Endometrial microvascular endothelial cells (primary cell): ENCODE measurements around the gene NOTO. TPM values are rescaled to one million over a fixed set of nuclear protein-coding genes. Genes with fewer than 3 reads are reported as not detected.

ENCODE experiments used
- in situ Hi-C: cut with HindIII; loops from 2 replicates; pipeline ENCODE4 v1.10.0; 2017; ENCODE audit warnings: low sequenced_read_pairs, low pct_unique_long_range_greater_than_20kb; ENCODE audit errors: inconsistent ontology term
- total RNA-seq: library from RNA; depleted of rRNA; stranded (reverse); fragments of >200 nt; gene quantifications from one replicate; pipeline ENCODE4 v1.2.3, GENCODE V29; 2015; ENCODE audit errors: inconsistent ontology term

NOTO gene
- total RNA-seq, 1 donor from 2014 or later, result not detected

DNA sequence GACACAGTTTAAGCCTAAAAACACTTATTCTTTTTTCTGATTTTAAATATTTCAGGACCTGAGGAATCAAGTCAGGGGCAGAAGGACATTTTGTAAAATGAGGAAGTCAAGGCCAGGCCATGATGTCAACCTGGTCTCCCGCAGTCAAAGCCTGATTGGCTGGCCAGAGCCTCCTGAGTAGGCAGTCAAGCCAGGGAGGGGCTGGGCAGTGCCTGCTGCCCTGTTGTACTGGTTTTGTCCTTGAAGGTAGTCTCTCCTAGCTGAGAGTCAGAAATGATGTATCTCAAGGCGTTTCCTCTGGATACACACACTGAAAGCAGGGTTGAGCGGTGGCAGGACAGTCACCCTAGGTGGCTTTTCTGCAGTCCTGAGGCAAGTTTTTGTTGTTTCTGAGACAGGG is 51.5 kb downstream of the NOTO start:
- in situ Hi-C loops, result no loop called here

GRCh38 chr2:73254343-73255006 is 52.1 kb downstream of the NOTO start:
- in situ Hi-C loops, result no loop called here

GRCh38 chr2:73255007-73255644 is 52.8 kb downstream of the NOTO start:
- in situ Hi-C loops, result no loop called here

DNA sequence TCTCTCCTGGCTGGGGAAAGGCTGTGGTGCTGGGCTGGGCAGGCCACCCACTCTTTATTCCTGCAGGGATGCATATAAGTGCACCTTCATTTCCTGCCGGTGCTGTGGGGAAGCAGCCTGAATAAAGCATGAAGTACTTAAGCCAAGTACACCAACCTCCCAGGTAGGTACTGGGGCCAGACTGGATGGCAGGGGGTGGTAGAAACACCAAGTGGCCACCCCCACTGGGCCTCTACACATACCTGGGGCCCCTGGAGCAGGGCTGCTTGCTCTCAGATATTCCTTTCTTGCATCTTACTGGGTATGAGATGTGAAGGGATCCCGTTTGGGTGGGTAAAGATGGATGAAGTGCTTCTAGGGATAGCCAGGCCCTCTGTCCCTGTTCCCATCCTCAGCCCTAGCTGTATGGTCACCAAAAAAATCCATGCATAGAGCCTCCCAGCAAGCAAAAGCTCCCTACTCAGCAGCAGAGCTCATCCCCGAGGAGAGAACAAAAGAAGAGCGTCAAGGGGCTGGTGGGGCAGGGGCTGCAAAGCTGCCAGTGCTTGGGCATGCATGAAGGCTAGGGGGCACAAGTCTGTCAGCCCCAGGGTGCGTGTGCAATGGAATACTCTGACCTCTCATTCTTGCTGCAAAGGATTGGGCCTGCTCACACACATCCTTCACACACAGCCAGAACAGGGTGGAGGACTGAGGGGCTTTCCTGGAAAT is 53.7 kb downstream of the NOTO start:
- in situ Hi-C loops, result no loop called here

DNA sequence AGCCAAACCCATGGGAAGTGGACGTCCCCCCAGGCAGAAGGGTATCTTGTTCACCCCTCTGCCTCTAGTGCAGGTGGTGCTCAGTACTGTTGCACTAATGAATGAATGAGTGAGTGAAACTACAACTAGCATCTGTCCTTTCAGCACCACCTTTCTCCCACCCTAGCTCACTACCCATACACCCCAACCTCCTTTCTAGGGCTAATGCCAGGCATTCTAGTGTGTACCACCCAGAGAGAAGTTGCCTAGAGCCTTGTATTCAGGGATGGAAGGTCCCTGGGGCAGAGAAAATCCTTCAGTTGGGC is 54.2 kb downstream of the NOTO start:
- in situ Hi-C loops, result no loop called here

DNA sequence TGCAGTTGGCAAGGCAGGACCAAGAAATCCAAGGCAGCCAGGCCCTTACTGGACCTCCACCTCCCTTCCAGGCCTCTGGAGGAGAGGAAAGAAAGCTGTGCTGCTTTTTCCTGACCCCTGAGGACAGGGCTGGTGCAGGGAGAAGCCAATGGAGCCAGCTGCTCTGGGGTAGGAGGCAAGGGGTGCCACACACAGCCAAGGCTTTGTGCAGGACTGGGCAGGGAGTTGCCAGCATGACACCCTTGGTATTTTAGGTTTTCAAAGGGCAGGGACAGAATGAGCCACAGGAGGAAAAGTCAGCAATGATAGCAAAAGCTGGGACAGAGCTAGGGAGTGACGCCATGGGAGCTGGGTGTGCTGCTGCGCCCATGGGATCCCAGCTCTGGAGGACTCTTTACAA is 54.6 kb downstream of the NOTO start:
- in situ Hi-C loops, result no loop called here

GRCh38 chr2:73257425-73258125 is 55.2 kb downstream of the NOTO start:
- in situ Hi-C loops, result no loop called here

GRCh38 chr2:73258186-73258912 is 56.0 kb downstream of the NOTO start:
- in situ Hi-C loops, result no loop called here

GRCh38 chr2:73258913-73259215 is 56.5 kb downstream of the NOTO start:
- in situ Hi-C loops, result no loop called here

GRCh38 chr2:73259276-73259675 is 56.9 kb downstream of the NOTO start:
- in situ Hi-C loops, result no loop called here

DNA sequence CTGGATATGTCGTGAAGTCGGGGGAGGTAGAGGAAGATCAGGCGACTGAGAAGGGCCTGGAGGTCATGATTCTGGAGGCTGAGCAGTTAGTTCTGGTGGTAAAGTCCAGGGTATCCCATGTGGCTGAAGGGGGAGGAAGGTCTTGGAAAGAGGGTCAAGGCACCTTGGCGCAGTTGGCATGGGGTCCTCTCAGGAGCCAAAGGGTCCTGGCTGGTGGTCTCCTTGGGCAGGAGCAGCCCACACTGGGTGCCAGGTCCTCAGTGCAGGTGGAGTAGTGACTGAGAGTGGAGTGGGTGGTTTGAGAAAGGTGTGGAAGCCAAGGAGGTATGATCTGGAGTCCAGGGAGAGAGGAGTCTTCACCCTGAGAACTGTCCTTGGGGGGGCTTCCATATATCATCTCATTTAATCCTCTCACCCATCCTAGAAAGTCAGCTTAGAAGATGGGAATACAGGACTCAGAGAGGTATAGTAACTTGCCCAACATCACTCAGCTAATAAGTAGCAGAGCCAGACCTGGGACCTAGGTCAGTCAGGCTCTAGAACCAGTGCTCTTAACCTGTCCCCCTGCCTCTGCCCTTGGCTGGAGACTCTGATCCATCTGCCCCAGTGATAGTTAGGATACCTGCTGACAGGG is 57.4 kb downstream of the NOTO start:
- in situ Hi-C loops, result no loop called here

GRCh38 chr2:73260338-73260984 is 58.1 kb downstream of the NOTO start:
- in situ Hi-C loops, result no loop called here

Other genes with a start within 250 kb of the NOTO start
- gene SFXN5, start 130.9 kb upstream of the NOTO start, total RNA-seq, result 11.9 TPM
- 77.5 TPM for gene RAB11FIP5, start 89.6 kb upstream of the NOTO start, total RNA-seq
- 39.1 TPM for gene SMYD5, start 11.7 kb downstream of the NOTO start, total RNA-seq
- 33.3 TPM for gene PRADC1, start 30.7 kb downstream of the NOTO start, total RNA-seq
- gene CCT7, start 31.7 kb downstream of the NOTO start, total RNA-seq, result 575 TPM
- gene FBXO41, start 81.9 kb downstream of the NOTO start, total RNA-seq, result not detected
- not detected for gene EGR4, start 91.0 kb downstream of the NOTO start, total RNA-seq
- 9.8 TPM for gene ALMS1, start 183.3 kb downstream of the NOTO start, total RNA-seq